GM23338 (cell line): ENCODE data around the gene ZGLP1. TPM values are rescaled to one million over a fixed set of nuclear protein-coding genes. Genes with fewer than 3 reads are reported as not detected.
A peak's percentile ranks its signal among the peaks of the same experiment; 100 is the strongest.

Experiments used
- ATAC-seq: fragments of 200-7000 bp; cut with Tn5 transposase; 3 replicates; pipeline ENCODE4 v1.9.1; 2020
- DNase-seq: peaks from one replicate; pipeline ENCODE4 v3.0.0-alpha.2; 2015; ENCODE audit warnings: low spot score
- H2AFZ ChIP-seq: fragments of 200-600 bp; sonication (generic); 2 replicates; pipeline ENCODE4 v1.8.0; 2016; ENCODE audit warnings: antibody characterized with exemption, mild to moderate bottlenecking, moderate library complexity
- H3F3A ChIP-seq: fragments of 200-600 bp; sonication (generic); replicated peaks from 2 replicates; pipeline ENCODE4 v1.8.0; 2017; ENCODE audit warnings: antibody characterized with exemption, mixed run types, low read depth
- H3K27ac ChIP-seq: fragments of 200-600 bp; sonication (generic); 2 replicates; pipeline ENCODE4 v1.6.1; 2016; ENCODE audit warnings: low read depth
- H3K27me3 ChIP-seq: fragments of 200-600 bp; sonication (generic); 2 replicates; pipeline ENCODE4 v1.8.0; 2016; ENCODE audit warnings: mild to moderate bottlenecking, mixed run types, moderate library complexity; ENCODE audit not compliant: insufficient read depth
- H3K36me3 ChIP-seq: fragments of 200-600 bp; sonication (generic); 2 replicates; pipeline ENCODE4 v1.8.0; 2016; ENCODE audit warnings: mild to moderate bottlenecking; ENCODE audit not compliant: insufficient read depth
- H3K4me1 ChIP-seq: fragments of 200-600 bp; sonication (generic); 2 replicates; pipeline ENCODE4 v1.8.0; 2016; ENCODE audit warnings: mild to moderate bottlenecking, moderate library complexity; ENCODE audit not compliant: insufficient read depth
- H3K4me2 ChIP-seq: fragments of 200-600 bp; sonication (generic); 2 replicates; pipeline ENCODE4 v1.7.1; 2017; ENCODE audit warnings: mixed run types
- H3K4me3 ChIP-seq: fragments of 200-600 bp; sonication (generic); 2 replicates; pipeline ENCODE4 v1.6.1; 2016; ENCODE audit warnings: mixed run types
- H3K79me2 ChIP-seq: fragments of 200-600 bp; sonication (generic); replicated peaks from 2 replicates; pipeline ENCODE4 v1.8.0; 2017; ENCODE audit warnings: mild to moderate bottlenecking; ENCODE audit not compliant: insufficient read depth
- H3K9me2 ChIP-seq: fragments of 200-600 bp; sonication (generic); 2 replicates; pipeline ENCODE4 v1.8.0; 2017; ENCODE audit not compliant: insufficient read depth
- H4K20me1 ChIP-seq: fragments of 200-600 bp; sonication (generic); replicated peaks from 2 replicates; pipeline ENCODE4 v1.8.0; 2017; ENCODE audit warnings: mild to moderate bottlenecking; ENCODE audit not compliant: insufficient read depth
- H3K27ac Mint-ChIP-seq: 2 replicates; pipeline ENCODE4 v1.8.0; 2020; ENCODE audit warnings: inconsistent platforms, mild to moderate bottlenecking, moderate library complexity, mixed read lengths
- H3K27me3 Mint-ChIP-seq: 3 replicates; pipeline ENCODE4 v1.8.0; 2022; ENCODE audit warnings: low read depth, mild to moderate bottlenecking, moderate library complexity, mixed read lengths, inconsistent platforms; ENCODE audit not compliant: insufficient read depth, poor library complexity
- H3K36me3 Mint-ChIP-seq: 3 replicates; pipeline ENCODE4 v1.8.0; 2021; ENCODE audit warnings: low read depth, mild to moderate bottlenecking, inconsistent platforms, moderate library complexity, mixed read lengths
- H3K4me1 Mint-ChIP-seq: 3 replicates; pipeline ENCODE4 v1.8.0; 2020; ENCODE audit warnings: mild to moderate bottlenecking, inconsistent platforms, mixed read lengths
- H3K4me3 Mint-ChIP-seq: 3 replicates; pipeline ENCODE4 v1.8.0; 2021; ENCODE audit warnings: moderate library complexity, mild to moderate bottlenecking, inconsistent platforms, mixed read lengths
- H3K9me3 Mint-ChIP-seq: 3 replicates; pipeline ENCODE4 v1.8.0; 2020; ENCODE audit warnings: moderate library complexity, mild to moderate bottlenecking, inconsistent platforms, mixed read lengths
- CREB1 ChIP-seq: fragments of 250-450 bp; sonication (Bioruptor Pico); IDR thresholded peaks from 2 replicates; pipeline ENCODE4 v1.5.0; 2020; ENCODE audit warnings: low read depth, mild to moderate bottlenecking, moderate library complexity
- EZH2 ChIP-seq: fragments of 200-600 bp; sonication (generic); IDR thresholded peaks from one replicate; pipeline ENCODE4 v1.8.0; 2017; ENCODE audit warnings: antibody characterized with exemption, mild to moderate bottlenecking, low read depth; ENCODE audit not compliant: unreplicated experiment
- EZH2phosphoT487 ChIP-seq: fragments of 200-600 bp; sonication (generic); IDR thresholded peaks from one replicate; pipeline ENCODE4 v1.8.1; 2018; ENCODE audit warnings: antibody characterized with exemption; ENCODE audit not compliant: unreplicated experiment
- JUNB ChIP-seq: IDR thresholded peaks from one replicate; pipeline ENCODE4 v1.6.1; 2016; ENCODE audit warnings: antibody characterized with exemption; ENCODE audit not compliant: unreplicated experiment
- NANOG ChIP-seq: IDR thresholded peaks from 2 replicates; pipeline ENCODE4 v1.6.1; 2016; ENCODE audit warnings: antibody characterized with exemption, borderline replicate concordance
- POLR2AphosphoS5 ChIP-seq: IDR thresholded peaks from 2 replicates; pipeline ENCODE4 v1.6.1; 2016; ENCODE audit warnings: antibody characterized with exemption, low read depth
- STAT1 ChIP-seq: IDR thresholded peaks from one replicate; pipeline ENCODE4 v1.6.1; 2016; ENCODE audit warnings: antibody characterized with exemption; ENCODE audit not compliant: unreplicated experiment
- ZNF114 ChIP-seq: fragments of 250-450 bp; sonication (Bioruptor Pico); IDR thresholded peaks from 2 replicates; pipeline ENCODE4 v1.5.0; 2020; ENCODE audit warnings: mild to moderate bottlenecking, moderate library complexity
- ZNF331 ChIP-seq: fragments of 250-450 bp; sonication (Bioruptor Pico); IDR thresholded peaks from 2 replicates; pipeline ENCODE4 v1.5.0; 2020; ENCODE audit warnings: low read depth, mild to moderate bottlenecking, moderate library complexity
- polyA plus RNA-seq: library from polyadenylated mRNA; unstranded; fragments of >200 nt; fragmentation: Nextera tagmentation; extraction: Ambion mirVana; gene quantifications from 2 replicates; pipeline ENCODE4 v1.2.1, GENCODE V29; 2016
- total RNA-seq: library from RNA; depleted of rRNA; stranded (reverse); fragments of >200 nt; shearing (Covaris generic); gene quantifications from 2 replicates; pipeline ENCODE4 v1.2.3, GENCODE V29; 2014
- TF ChIP-seq, protein P1 (sequence below): IDR thresholded peaks from 2 replicates; pipeline ENCODE4 v1.6.1; 2016; ENCODE audit warnings: antibody characterized with exemption
- TF ChIP-seq, protein P2 (sequence below), 2 experiments: fragments of 200-600 bp in 1 of 2; sonication (generic) in 1 of 2; conservative IDR thresholded peaks; 2 replicates each; pipeline versions ENCODE4 v1.5.1 to v1.6.1; 2016 to 2017; ENCODE audit warnings: antibody characterized with exemption in 2 of 2, low read depth in 2 of 2, mild to moderate bottlenecking in 2 of 2, moderate library complexity in 1 of 2
- TF ChIP-seq, protein P3 (sequence below): fragments of 250-450 bp; sonication (Bioruptor Pico); IDR thresholded peaks from 2 replicates; pipeline ENCODE4 v1.5.0; 2020; ENCODE audit warnings: mild to moderate bottlenecking, moderate library complexity
- TF ChIP-seq, protein P4 (sequence below): IDR thresholded peaks from one replicate; pipeline ENCODE4 v1.6.1; 2018; ENCODE audit warnings: antibody characterized with exemption; ENCODE audit not compliant: unreplicated experiment

The ZGLP1 gene
- total and polyA plus RNA-seq, 2 experiments from 2014 or later: 1.5 to 5.3 TPM

DNA sequence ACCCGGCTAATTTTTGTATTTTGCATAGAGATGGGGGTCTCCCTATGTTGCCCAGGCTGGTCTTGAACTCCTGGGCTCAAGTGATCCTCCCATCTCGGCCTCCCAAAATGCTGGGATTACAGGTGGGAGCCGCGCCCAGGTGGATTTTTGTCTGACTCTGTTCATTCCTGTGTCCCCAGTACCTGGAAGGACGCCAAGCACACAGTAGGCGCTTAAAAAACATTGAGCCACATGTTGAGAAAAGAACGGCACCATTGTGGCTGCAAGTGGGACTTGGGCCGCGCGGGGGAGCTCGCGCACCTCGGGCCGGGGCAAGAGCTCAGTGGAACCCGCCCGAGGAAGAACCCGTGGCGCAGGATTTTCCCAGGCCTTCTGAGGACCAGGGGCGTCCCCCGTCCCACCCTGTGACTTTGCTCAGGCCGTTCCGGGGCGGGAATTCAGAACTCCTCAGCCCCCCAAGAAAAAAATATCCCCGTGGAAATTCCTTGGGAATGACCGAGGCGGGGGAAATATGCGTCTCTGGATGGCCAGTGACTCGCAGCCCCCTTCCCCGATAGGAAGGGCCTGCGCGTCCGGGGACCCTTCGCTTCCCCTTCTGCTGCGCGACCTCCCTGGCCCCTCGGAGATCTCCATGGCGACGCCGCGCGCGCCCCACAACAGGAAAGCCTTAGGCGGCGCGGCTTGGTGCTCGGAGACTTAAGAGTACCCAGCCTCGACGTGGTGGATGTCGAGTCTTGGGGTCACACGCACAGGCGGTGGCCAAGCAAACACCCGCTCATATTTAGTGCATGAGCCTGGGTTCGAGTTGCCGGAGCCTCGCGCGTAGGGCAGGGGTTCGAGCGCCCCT is 40.1 kb downstream of the ZGLP1 start:
- H3K36me3 Mint-ChIP-seq: no peaks in the 10 kb centered on the region
- DNase-seq: peak; percentile 89
- Histone ChIP-seq H3K27ac (no peak overlapping the region), H3F3A (peaks cover 13% of the 10 kb centered on the region; the same call in 1 of the 2 replicates), H3K79me2 (no peaks in the 10 kb centered on the region), H3K4me3 (peak overlapping the region; percentile 53), H2AFZ (peak overlapping the region; percentile 93), H3K4me2 (peak overlapping the region; percentile 77), H3K4me1 (peaks cover 4% of the 10 kb centered on the region; the same call in 1 of the 2 replicates), H4K20me1 (no peaks in the 10 kb centered on the region), H3K36me3 (no peaks in the 10 kb centered on the region), H3K9me2 (no peaks in the 10 kb centered on the region), H3K27me3 (peaks cover 45% of the 10 kb centered on the region)
- H3K4me3 Mint-ChIP-seq: peak overlapping the region; percentile 65
- peaks cover 43% of the 10 kb centered on the region for H3K27me3 Mint-ChIP-seq
- ATAC-seq: peak; percentile 69
- no peak for TF ChIP-seq EZH2phosphoT487
- TF ChIP-seq, protein P1, sequence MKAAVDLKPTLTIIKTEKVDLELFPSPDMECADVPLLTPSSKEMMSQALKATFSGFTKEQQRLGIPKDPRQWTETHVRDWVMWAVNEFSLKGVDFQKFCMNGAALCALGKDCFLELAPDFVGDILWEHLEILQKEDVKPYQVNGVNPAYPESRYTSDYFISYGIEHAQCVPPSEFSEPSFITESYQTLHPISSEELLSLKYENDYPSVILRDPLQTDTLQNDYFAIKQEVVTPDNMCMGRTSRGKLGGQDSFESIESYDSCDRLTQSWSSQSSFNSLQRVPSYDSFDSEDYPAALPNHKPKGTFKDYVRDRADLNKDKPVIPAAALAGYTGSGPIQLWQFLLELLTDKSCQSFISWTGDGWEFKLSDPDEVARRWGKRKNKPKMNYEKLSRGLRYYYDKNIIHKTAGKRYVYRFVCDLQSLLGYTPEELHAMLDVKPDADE: no peak
- TF ChIP-seq ZNF114 (CRISPR knock-in tag): no peak
- no peak for TF ChIP-seq POLR2AphosphoS5
- no peak for TF ChIP-seq NANOG
- TF ChIP-seq STAT1: no peak
- TF ChIP-seq JUNB: no peak
- TF ChIP-seq, protein P2, sequence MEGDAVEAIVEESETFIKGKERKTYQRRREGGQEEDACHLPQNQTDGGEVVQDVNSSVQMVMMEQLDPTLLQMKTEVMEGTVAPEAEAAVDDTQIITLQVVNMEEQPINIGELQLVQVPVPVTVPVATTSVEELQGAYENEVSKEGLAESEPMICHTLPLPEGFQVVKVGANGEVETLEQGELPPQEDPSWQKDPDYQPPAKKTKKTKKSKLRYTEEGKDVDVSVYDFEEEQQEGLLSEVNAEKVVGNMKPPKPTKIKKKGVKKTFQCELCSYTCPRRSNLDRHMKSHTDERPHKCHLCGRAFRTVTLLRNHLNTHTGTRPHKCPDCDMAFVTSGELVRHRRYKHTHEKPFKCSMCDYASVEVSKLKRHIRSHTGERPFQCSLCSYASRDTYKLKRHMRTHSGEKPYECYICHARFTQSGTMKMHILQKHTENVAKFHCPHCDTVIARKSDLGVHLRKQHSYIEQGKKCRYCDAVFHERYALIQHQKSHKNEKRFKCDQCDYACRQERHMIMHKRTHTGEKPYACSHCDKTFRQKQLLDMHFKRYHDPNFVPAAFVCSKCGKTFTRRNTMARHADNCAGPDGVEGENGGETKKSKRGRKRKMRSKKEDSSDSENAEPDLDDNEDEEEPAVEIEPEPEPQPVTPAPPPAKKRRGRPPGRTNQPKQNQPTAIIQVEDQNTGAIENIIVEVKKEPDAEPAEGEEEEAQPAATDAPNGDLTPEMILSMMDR (conservative IDR thresholded peaks at IDR 0.05; ENCODE audit: low read depth in 2 of 2): peak; percentile 83 to 97
- TF ChIP-seq EZH2: peak; percentile 21
- no peak for TF ChIP-seq ZNF331
- TF ChIP-seq CREB1 (CRISPR knock-in tag): no peak
- TF ChIP-seq, protein P3, sequence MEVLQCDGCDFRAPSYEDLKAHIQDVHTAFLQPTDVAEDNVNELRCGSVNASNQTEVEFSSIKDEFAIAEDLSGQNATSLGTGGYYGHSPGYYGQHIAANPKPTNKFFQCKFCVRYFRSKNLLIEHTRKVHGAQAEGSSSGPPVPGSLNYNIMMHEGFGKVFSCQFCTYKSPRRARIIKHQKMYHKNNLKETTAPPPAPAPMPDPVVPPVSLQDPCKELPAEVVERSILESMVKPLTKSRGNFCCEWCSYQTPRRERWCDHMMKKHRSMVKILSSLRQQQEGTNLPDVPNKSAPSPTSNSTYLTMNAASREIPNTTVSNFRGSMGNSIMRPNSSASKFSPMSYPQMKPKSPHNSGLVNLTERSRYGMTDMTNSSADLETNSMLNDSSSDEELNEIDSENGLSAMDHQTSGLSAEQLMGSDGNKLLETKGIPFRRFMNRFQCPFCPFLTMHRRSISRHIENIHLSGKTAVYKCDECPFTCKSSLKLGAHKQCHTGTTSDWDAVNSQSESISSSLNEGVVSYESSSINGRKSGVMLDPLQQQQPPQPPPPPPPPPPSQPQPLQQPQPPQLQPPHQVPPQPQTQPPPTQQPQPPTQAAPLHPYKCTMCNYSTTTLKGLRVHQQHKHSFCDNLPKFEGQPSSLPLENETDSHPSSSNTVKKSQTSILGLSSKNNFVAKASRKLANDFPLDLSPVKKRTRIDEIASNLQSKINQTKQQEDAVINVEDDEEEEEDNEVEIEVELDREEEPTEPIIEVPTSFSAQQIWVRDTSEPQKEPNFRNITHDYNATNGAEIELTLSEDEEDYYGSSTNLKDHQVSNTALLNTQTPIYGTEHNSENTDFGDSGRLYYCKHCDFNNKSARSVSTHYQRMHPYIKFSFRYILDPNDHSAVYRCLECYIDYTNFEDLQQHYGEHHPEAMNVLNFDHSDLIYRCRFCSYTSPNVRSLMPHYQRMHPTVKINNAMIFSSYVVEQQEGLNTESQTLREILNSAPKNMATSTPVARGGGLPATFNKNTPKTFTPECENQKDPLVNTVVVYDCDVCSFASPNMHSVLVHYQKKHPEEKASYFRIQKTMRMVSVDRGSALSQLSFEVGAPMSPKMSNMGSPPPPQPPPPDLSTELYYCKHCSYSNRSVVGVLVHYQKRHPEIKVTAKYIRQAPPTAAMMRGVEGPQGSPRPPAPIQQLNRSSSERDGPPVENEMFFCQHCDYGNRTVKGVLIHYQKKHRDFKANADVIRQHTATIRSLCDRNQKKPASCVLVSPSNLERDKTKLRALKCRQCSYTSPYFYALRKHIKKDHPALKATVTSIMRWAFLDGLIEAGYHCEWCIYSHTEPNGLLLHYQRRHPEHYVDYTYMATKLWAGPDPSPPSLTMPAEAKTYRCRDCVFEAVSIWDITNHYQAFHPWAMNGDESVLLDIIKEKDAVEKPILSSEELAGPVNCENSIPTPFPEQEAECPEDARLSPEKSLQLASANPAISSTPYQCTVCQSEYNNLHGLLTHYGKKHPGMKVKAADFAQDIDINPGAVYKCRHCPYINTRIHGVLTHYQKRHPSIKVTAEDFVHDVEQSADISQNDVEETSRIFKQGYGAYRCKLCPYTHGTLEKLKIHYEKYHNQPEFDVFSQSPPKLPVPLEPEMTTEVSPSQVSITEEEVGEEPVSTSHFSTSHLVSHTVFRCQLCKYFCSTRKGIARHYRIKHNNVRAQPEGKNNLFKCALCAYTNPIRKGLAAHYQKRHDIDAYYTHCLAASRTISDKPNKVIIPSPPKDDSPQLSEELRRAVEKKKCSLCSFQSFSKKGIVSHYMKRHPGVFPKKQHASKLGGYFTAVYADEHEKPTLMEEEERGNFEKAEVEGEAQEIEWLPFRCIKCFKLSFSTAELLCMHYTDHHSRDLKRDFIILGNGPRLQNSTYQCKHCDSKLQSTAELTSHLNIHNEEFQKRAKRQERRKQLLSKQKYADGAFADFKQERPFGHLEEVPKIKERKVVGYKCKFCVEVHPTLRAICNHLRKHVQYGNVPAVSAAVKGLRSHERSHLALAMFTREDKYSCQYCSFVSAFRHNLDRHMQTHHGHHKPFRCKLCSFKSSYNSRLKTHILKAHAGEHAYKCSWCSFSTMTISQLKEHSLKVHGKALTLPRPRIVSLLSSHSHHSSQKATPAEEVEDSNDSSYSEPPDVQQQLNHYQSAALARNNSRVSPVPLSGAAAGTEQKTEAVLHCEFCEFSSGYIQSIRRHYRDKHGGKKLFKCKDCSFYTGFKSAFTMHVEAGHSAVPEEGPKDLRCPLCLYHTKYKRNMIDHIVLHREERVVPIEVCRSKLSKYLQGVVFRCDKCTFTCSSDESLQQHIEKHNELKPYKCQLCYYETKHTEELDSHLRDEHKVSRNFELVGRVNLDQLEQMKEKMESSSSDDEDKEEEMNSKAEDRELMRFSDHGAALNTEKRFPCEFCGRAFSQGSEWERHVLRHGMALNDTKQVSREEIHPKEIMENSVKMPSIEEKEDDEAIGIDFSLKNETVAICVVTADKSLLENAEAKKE: no peak
- TF ChIP-seq, protein P4, sequence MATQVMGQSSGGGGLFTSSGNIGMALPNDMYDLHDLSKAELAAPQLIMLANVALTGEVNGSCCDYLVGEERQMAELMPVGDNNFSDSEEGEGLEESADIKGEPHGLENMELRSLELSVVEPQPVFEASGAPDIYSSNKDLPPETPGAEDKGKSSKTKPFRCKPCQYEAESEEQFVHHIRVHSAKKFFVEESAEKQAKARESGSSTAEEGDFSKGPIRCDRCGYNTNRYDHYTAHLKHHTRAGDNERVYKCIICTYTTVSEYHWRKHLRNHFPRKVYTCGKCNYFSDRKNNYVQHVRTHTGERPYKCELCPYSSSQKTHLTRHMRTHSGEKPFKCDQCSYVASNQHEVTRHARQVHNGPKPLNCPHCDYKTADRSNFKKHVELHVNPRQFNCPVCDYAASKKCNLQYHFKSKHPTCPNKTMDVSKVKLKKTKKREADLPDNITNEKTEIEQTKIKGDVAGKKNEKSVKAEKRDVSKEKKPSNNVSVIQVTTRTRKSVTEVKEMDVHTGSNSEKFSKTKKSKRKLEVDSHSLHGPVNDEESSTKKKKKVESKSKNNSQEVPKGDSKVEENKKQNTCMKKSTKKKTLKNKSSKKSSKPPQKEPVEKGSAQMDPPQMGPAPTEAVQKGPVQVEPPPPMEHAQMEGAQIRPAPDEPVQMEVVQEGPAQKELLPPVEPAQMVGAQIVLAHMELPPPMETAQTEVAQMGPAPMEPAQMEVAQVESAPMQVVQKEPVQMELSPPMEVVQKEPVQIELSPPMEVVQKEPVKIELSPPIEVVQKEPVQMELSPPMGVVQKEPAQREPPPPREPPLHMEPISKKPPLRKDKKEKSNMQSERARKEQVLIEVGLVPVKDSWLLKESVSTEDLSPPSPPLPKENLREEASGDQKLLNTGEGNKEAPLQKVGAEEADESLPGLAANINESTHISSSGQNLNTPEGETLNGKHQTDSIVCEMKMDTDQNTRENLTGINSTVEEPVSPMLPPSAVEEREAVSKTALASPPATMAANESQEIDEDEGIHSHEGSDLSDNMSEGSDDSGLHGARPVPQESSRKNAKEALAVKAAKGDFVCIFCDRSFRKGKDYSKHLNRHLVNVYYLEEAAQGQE: no peak
- no peaks in the 10 kb centered on the region; the same call in 2 of the 3 replicates for H3K9me3 Mint-ChIP-seq
- peaks cover 4% of the 10 kb centered on the region; the same call in 2 of the 3 replicates for H3K4me1 Mint-ChIP-seq
- H3K27ac Mint-ChIP-seq: no peak overlapping the region
